HAP-1 (cell line): Measurements from ENCODE around the gene KCNMA1.

Experiments used
- DNase-seq, 2 experiments: peaks; one replicate each; pipeline ENCODE4 v3.0.0-alpha.2; 2016 to 2020; ENCODE audit warnings: low spot score in 2 of 2
- H3K27me3 ChIP-seq: fragments of 250-450 bp; sonication (Bioruptor Pico); 2 replicates; pipeline ENCODE4 v1.5.1; 2020; ENCODE audit warnings: low read depth, mild to moderate bottlenecking, moderate library complexity
- H3K36me3 ChIP-seq: fragments of 250-450 bp; sonication (Bioruptor Pico); replicated peaks from 2 replicates; pipeline ENCODE4 v1.5.1; 2020; ENCODE audit warnings: mild to moderate bottlenecking
- H3K4me1 ChIP-seq: fragments of 250-450 bp; sonication (Bioruptor Pico); 2 replicates; pipeline ENCODE4 v1.5.1; 2020; ENCODE audit warnings: mild to moderate bottlenecking
- H3K4me3 ChIP-seq: fragments of 250-450 bp; sonication (Bioruptor Pico); 2 replicates; pipeline ENCODE4 v1.5.1; 2020; ENCODE audit warnings: mild to moderate bottlenecking, moderate library complexity
- H3K9me3 ChIP-seq: fragments of 250-450 bp; sonication (Bioruptor Pico); 2 replicates; pipeline ENCODE4 v1.5.1; 2020; ENCODE audit warnings: mild to moderate bottlenecking, moderate library complexity
- in situ Hi-C: fragments of 300-500 bp; cut with MboI; formaldehyde crosslinking; loops from 3 replicates; pipeline ENCODE4 v1.14.3; 2020; ENCODE audit warnings: low sequenced_read_pairs, inconsistent platforms, mixed read lengths

KCNMA1 gene

DNA sequence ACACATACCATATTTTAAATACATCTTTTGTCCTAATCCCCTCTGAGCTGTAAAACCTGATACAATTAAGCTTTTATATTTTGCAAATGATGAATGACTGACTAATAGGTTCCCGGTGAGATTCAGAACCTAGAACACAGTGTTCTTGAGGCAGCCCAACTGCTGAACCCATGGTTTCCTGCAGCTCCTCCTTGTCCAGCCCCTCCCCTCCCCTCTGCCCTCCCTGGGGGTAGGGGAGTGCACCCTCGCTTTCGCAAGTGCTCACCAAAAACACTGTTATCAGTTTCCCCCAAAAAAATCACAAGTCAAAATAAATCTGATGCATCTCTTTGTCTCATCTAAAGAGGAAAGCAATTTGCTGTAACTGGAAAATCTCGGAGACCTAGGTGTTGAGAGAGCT lies 602.8 kb downstream of the KCNMA1 start:
- in situ Hi-C loops: no loop called here

DNA sequence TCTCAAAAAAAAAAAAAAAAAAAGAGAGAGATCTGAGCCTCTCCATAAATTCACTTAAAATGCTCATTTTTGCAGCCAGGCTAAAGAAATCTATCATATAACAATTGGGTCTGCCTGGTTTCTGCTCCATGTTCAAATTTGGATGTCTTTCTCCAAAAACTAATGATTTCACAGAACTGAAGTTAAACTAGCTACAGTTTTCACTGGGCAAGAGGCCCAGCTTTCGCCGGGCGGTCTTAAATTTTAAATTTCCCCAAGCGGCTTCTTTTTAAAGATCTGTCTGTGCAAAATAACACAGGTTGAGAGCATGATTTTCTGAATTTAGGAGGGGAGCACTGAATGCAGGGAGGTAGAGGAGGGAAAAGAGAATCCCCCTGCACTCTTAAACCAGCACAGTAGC lies 603.4 kb downstream of the KCNMA1 start:
- Histone ChIP-seq H3K36me3 (no peaks in the 10 kb centered on the region), H3K4me1 (no peaks in the 10 kb centered on the region), H3K4me3 (no peak overlapping the region), H3K27me3 (no peaks in the 10 kb centered on the region), H3K9me3 (no peaks in the 10 kb centered on the region)
- in situ Hi-C loops: no loop called here
- no peak for DNase-seq

More for the DNA sequence above, 602.8 kb downstream of the KCNMA1 start:
- H3K36me3 ChIP-seq: no peaks in the 10 kb centered on the region
- no peaks in the 10 kb centered on the region for H3K4me1 ChIP-seq
- H3K9me3 ChIP-seq: no peaks in the 10 kb centered on the region
- H3K4me3 ChIP-seq: no peak overlapping the region
- DNase-seq: no peak
- no peaks in the 10 kb centered on the region for H3K27me3 ChIP-seq

DNA sequence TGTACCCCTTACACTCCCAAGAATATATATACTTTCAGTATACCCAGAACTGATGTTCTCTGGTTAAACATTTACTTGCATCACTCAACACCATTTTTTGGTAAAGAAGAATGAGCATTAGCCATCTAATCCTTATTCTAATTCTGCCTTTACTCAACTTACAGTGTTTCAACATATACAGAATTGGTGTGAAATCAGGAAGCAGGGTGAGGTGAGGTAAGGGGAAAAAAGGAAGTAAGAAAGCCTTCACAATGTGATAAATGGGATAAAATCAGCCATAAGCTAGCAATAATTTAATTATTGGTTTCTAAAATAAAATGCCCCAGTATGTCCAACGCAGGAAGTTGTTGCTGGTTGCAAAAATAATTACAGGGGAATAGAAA lies 605.4 kb downstream of the KCNMA1 start:
- peaks cover 3% of the 10 kb centered on the region; the same call in 1 of the 2 replicates for H3K27me3 ChIP-seq
- H3K9me3 ChIP-seq: no peaks in the 10 kb centered on the region
- no peak overlapping the region for H3K4me3 ChIP-seq
- H3K36me3 ChIP-seq: no peaks in the 10 kb centered on the region
- H3K4me1 ChIP-seq: no peaks in the 10 kb centered on the region
- in situ Hi-C loops: no loop called here
- DNase-seq: no peak

DNA sequence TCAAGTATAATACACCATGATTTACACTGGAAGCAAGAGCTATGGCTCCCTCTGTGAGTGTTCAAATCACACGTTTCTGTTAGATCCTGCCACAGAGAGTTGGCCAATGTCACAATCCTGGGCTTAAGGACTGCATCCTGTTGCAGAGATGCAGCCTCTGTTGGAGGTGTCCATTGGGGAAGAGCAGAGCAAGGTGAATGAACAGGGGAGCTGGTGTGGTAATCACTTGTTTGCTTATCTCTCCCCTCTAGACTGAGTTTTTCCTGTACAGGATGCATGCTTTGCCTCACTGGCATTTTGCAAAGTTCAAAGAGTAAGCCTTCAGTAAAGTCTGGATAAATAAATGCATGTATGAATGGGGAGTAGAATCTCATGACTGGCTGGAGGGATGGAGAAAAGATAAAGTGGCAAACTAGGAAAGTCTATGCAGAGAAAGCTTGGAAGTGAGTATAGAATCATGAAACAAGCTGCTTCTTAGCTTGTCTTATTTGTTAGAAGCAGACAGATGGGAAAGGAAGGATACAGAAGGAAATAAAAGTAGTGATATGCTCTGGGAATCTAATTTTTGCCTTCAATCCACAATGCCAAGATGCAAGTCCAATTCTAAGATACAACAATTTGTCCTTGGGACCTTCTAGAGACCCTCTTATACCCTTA lies 605.9 kb downstream of the KCNMA1 start:
- Histone ChIP-seq H3K36me3 (no peaks in the 10 kb centered on the region), H3K4me1 (no peaks in the 10 kb centered on the region), H3K9me3 (no peaks in the 10 kb centered on the region), H3K27me3 (peaks cover 4% of the 10 kb centered on the region; the same call in 1 of the 2 replicates), H3K4me3 (no peak overlapping the region)
- DNase-seq: no peak
- in situ Hi-C loops: no loop called here

DNA sequence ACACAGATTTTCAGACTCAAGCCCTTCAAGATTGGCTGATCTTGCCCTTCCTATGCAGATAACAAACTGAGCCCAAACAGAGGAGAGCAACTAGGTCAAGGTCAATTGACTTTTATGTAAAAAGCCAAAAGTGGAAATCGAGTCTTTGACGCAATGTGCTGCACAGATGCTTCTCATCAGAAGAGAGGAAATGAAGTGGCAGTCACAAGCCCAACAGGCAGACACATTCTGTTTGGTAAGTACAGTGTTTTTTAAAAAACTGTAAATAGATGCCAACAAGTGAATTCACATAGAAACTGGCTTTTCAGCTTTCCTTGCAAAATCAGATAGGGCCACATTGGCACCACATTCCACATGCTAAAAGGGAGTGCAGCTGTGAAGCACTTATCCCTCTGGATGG lies 606.6 kb downstream of the KCNMA1 start:
- in situ Hi-C loops: no loop called here
- Histone ChIP-seq H3K27me3 (peaks cover 4% of the 10 kb centered on the region; the same call in 1 of the 2 replicates), H3K4me3 (no peak overlapping the region), H3K9me3 (no peaks in the 10 kb centered on the region), H3K36me3 (no peaks in the 10 kb centered on the region), H3K4me1 (no peaks in the 10 kb centered on the region)
- DNase-seq: no peak

DNA sequence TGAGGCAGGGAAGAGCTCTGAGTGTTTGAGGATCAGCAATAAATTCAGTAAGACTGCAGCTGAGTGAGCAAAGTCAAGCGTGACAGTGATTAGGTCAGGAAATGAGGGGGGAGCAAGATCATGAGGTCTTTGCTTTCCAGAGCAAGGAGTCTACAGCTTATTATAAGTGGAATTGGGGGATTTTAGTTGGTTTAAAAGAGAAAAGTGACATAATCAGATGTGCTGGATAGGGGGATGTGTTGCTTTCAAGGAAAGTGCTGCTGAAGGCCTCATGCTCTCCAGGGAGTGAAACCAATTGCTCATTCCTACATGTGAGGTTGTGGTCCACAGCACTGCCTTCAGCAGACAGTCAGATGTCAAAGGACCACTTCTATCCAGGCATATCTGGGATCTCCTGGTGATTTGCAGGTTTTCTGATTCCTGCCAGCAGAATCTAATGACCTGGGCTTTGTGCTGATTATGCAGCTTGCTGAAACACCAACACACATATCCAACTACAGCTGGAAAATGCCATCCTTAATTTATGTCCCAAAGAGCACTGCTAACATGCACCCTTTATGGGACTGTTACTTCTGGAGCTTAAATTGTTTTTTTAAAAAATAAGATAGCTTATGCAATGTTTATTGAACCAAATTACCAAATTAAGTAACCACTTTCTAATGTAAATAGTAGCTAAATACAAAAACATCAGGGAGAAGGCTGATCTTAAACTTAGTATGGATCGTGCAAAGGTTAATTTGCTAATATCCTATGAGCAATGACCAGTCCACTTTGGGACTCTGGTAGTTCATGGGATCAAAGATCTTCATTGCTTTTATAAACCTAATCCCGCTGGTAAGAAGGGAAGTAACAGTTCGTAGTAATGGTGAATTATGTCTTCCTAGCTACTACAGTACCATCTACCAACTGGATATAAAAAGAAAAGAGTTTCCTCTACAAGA lies 607.6 kb downstream of the KCNMA1 start:
- Histone ChIP-seq H3K9me3 (no peaks in the 10 kb centered on the region), H3K4me1 (no peaks in the 10 kb centered on the region), H3K4me3 (no peak overlapping the region), H3K27me3 (peaks cover 4% of the 10 kb centered on the region; the same call in 1 of the 2 replicates), H3K36me3 (no peaks in the 10 kb centered on the region)
- DNase-seq: no peak
- in situ Hi-C loops: no loop called here

DNA sequence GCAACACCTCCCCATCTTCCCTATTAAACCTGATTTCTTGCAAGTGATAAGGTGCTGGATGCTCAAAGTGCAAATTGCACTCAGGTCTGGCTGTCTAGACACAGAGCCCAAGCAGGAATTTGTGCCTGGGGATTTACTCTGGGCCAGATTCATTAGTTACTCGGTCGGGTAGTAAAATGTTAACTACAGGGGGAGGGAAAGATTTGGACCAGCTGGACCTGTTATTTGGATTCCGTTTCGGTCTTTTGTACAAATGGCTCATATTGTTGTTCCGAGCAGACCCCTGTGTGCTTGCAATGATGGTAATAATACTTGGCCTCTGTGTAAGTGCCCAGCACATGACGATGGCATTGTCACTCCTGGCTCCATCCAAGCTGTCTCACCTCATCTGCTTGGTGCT lies 609.6 kb downstream of the KCNMA1 start:
- H3K36me3 ChIP-seq: no peaks in the 10 kb centered on the region
- H3K27me3 ChIP-seq: peaks cover 4% of the 10 kb centered on the region; the same call in 1 of the 2 replicates
- no peak for DNase-seq
- no peaks in the 10 kb centered on the region for H3K9me3 ChIP-seq
- H3K4me3 ChIP-seq: no peak overlapping the region
- H3K4me1 ChIP-seq: no peaks in the 10 kb centered on the region
- in situ Hi-C loops: no loop called here

DNA sequence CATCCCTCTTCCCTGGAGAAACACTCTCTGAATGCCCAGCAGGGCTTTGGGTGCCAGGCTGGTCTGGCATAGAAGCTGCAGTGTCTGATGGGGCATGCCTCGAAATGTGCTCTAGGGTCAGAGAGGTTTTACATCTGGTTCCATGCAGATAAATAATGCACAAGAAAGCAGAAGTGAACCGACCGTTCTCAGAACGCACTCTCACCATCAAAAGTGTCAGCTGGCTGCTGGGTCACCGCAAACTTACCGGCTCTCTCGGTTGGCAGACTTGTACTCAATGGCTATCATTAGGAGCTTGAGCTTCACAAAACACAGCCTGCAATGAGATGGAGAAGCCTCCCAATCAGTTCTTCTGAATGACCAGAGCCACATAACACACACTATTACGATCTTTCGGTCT lies 610.0 kb downstream of the KCNMA1 start:
- in situ Hi-C loops: no loop called here
- Histone ChIP-seq H3K36me3 (no peaks in the 10 kb centered on the region), H3K9me3 (no peaks in the 10 kb centered on the region), H3K27me3 (peaks cover 4% of the 10 kb centered on the region; the same call in 1 of the 2 replicates), H3K4me3 (no peak overlapping the region), H3K4me1 (no peaks in the 10 kb centered on the region)
- no peak for DNase-seq

DNA sequence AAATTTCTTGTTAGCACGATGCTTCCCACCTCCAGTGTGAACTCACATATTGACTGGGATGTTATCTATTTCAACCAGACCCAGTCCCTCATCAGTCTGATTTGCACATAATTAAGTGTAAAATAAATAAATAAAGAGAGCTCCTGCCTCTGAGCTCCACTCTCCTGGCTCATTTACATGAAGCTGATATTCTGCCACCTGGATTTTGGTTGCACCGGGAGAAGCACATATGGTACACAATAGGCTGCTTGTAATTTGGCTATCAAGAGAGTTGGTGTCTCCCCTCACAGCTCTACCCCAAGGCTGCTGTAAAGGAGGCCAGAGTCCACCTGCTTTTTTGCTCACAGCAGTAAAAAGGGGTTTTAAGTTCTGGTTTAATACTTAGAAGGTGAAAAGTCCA lies 610.5 kb downstream of the KCNMA1 start:
- in situ Hi-C loops: no loop called here
- H3K9me3 ChIP-seq: no peaks in the 10 kb centered on the region

DNA sequence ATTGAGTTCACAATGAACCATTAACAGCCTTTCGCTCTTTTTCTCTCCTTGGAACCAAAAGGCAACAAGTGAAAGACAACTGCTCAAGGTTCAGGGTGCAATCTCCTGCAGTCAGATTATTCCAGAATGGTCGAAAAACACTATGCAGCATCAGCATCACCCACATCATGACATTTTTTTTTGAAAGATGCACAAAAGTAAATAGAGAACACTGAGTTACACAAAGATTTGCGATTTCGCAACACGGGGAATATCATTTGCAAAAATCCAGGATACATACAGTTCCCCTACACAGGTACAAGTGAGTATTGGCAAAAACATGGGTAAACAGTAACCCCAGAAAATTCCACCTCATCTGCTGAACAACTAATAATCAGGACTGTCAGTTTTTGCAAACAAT lies 611.5 kb downstream of the KCNMA1 start:
- Histone ChIP-seq H3K9me3 (no peaks in the 10 kb centered on the region), H3K4me3 (no peak overlapping the region), H3K36me3 (no peaks in the 10 kb centered on the region), H3K4me1 (no peaks in the 10 kb centered on the region), H3K27me3 (peaks cover 4% of the 10 kb centered on the region; the same call in 1 of the 2 replicates)
- in situ Hi-C loops: no loop called here
- DNase-seq: no peak

More for the DNA sequence above, 610.5 kb downstream of the KCNMA1 start:
- H3K4me3 ChIP-seq: no peak overlapping the region
- no peak for DNase-seq
- H3K27me3 ChIP-seq: peaks cover 4% of the 10 kb centered on the region; the same call in 1 of the 2 replicates
- H3K36me3 ChIP-seq: no peaks in the 10 kb centered on the region
- no peaks in the 10 kb centered on the region for H3K4me1 ChIP-seq

DNA sequence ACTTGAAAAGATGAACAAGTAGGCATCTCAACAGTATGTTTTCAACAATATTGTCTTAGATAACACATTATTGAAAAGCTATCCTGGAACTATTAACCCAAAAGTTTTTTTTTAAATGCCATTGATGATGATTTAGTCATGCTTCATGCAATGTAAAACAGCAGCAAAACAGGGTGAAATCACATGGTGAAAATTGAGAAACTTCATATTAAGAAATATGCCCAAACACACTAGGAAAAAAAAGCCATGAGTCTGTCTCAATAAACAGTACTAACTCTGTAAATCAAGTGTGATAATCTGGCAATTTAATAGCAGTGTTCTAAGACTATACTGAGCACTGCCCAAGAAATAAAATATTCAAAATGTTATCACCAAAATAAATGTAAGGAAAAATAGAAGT lies 613.1 kb downstream of the KCNMA1 start:
- Histone ChIP-seq H3K4me1 (no peaks in the 10 kb centered on the region), H3K27me3 (peaks cover 4% of the 10 kb centered on the region; the same call in 1 of the 2 replicates), H3K4me3 (no peak overlapping the region), H3K9me3 (no peaks in the 10 kb centered on the region), H3K36me3 (no peaks in the 10 kb centered on the region)
- in situ Hi-C loops: no loop called here
- no peak for DNase-seq

DNA sequence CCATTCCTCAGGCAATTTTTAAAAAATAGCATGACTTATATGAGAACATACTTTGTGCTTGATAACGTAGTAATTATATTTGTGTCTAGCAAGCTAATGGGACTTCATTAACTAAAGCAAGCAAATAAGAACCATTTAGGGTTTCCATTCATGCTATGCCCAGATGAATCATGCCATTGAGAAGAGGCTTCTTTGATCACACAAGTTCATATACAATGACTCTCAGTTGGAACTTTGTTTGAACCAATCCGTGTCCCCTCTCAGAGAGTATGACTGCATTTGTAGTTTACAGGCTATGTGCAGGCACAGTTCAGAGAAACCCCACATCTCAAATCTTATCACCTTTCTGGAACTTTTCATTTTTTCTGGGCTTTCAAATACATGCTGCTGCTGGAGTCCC lies 614.2 kb downstream of the KCNMA1 start:
- DNase-seq: no peak
- Histone ChIP-seq H3K4me3 (no peak overlapping the region), H3K4me1 (no peaks in the 10 kb centered on the region), H3K36me3 (no peaks in the 10 kb centered on the region), H3K9me3 (no peaks in the 10 kb centered on the region), H3K27me3 (peaks cover 4% of the 10 kb centered on the region; the same call in 1 of the 2 replicates)
- in situ Hi-C loops: no loop called here

DNA sequence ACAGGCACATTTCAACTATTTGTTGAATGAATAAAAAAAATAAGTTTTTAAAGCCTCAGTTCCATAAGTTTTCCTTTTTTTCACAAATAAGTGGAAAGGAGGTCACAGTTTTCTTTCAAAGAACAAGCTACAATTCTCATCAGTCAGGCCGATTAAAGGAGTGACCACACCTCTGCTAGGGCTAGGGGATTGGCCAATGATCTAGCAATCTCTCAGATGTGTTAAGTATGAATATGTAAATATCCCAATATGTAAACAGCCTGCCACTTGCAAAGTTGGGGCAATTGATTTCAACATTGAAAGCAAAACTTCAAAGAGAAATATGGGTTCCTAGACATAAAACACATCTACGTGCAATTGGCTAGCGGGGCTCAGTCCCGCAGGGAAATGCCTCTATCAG lies 614.9 kb downstream of the KCNMA1 start:
- in situ Hi-C loops: no loop called here
- no peak for DNase-seq
- H3K36me3 ChIP-seq: no peaks in the 10 kb centered on the region
- H3K4me3 ChIP-seq: no peak overlapping the region
- H3K27me3 ChIP-seq: peaks cover 4% of the 10 kb centered on the region; the same call in 1 of the 2 replicates
- H3K4me1 ChIP-seq: no peaks in the 10 kb centered on the region
- no peaks in the 10 kb centered on the region for H3K9me3 ChIP-seq

DNA sequence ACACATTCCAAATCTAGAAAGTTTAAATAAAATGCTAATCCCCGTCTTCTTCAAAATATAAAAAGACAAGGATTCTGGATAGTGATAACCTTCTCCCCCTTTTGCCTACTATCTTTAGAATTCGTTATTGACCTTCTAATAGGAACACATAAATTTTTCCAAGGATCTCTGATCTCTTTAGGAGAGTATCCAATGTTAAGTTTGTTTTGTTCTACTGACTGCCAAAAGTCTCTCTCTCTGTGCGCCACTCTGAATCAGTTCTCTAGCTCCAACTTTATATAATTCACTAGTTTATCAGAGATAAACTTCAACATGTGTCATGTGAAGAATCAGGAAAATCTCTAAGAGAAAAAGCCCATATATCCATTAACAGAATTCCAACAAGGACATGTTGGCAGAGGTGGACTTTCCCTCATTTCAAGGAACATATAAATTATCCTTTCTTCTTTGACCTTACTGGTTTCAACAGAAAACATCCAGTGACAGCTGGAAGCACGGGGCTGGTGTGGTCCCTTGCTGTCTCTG lies 615.6 kb downstream of the KCNMA1 start:
- H3K36me3 ChIP-seq: no peaks in the 10 kb centered on the region
- no peaks in the 10 kb centered on the region; the same call in 1 of the 2 replicates for H3K27me3 ChIP-seq
- no peak overlapping the region for H3K4me3 ChIP-seq
- DNase-seq: no peak
- H3K9me3 ChIP-seq: no peaks in the 10 kb centered on the region
- no peaks in the 10 kb centered on the region for H3K4me1 ChIP-seq
- in situ Hi-C loops: no loop called here
